OCI-LY7 (cell line): ENCODE results near the gene CREB1. TPM values are rescaled to one million over a fixed set of nuclear protein-coding genes. Genes with fewer than 3 reads are reported as not detected.

ENCODE experiments used
- BruUV-seq: library from RNA; stranded (reverse); fragments of 400-500 nt; replicated peaks from 2 replicates; lab custom pipeline; 2021; lab: Mats Ljungman, UMichigan
- CTCF ChIA-PET: fragments of 300-600 bp; sonication (Branson Sonifier 250); formaldehyde crosslinking; loops from one replicate; lab custom pipeline; 2022; ENCODE audit warnings: antibody characterized with exemption; ENCODE audit not compliant: unreplicated experiment; lab: Charles Lee
- POLR2A ChIA-PET: fragments of 300-600 bp; sonication (Branson Sonifier 250); formaldehyde crosslinking; loops from one replicate; lab custom pipeline; 2022; ENCODE audit warnings: antibody characterized with exemption; lab: Charles Lee
- DNase-seq: peaks from one replicate; pipeline ENCODE4 v3.0.0-alpha.2; 2015; ENCODE audit warnings: low spot score
- H2AFZ ChIP-seq: fragments of 200-600 bp; sonication (generic), shearing (Covaris generic); 2 replicates; pipeline ENCODE4 v1.6.1; 2014; ENCODE audit warnings: mild to moderate bottlenecking, antibody characterized with exemption, low read length, moderate library complexity
- H3K27ac ChIP-seq: fragments of 200-600 bp; sonication (generic); 2 replicates; pipeline ENCODE4 v1.5.1; 2014; ENCODE audit warnings: mixed run types, low read depth, mild to moderate bottlenecking, moderate library complexity, low read length, inconsistent platforms; ENCODE audit not compliant: poor library complexity, severe bottlenecking
- H3K36me3 ChIP-seq: fragments of 200-600 bp; sonication (generic); 2 replicates; pipeline ENCODE4 v1.6.1; 2014; ENCODE audit warnings: mild to moderate bottlenecking, antibody characterized with exemption, low read length, moderate library complexity, mixed read lengths; ENCODE audit not compliant: insufficient read depth
- H3K4me1 ChIP-seq: fragments of 200-600 bp; sonication (generic); 2 replicates; pipeline ENCODE4 v1.5.1; 2014; ENCODE audit warnings: mild to moderate bottlenecking, low read length; ENCODE audit not compliant: insufficient read depth, poor library complexity, severe bottlenecking
- H3K4me2 ChIP-seq: fragments of 200-600 bp; sonication (generic); 2 replicates; pipeline ENCODE4 v1.6.1; 2014; ENCODE audit warnings: mild to moderate bottlenecking, low read length
- H3K4me3 ChIP-seq: fragments of 200-600 bp; sonication (generic); 2 replicates; pipeline ENCODE4 v1.5.1; 2014; ENCODE audit warnings: mild to moderate bottlenecking, low read depth, low read length; ENCODE audit not compliant: poor library complexity, severe bottlenecking
- H3K79me2 ChIP-seq: fragments of 200-600 bp; sonication (generic); 2 replicates; pipeline ENCODE4 v1.6.1; 2016; ENCODE audit warnings: low read depth, mild to moderate bottlenecking, low read length, moderate library complexity, mixed read lengths; ENCODE audit not compliant: insufficient read depth
- H3K9me2 ChIP-seq: fragments of 200-600 bp; sonication (generic); 2 replicates; pipeline ENCODE4 v1.6.1; 2016; ENCODE audit warnings: mild to moderate bottlenecking, low read length, mixed read lengths; ENCODE audit not compliant: insufficient read depth
- H3K9me3 ChIP-seq: fragments of 200-600 bp; sonication (generic); 2 replicates; pipeline ENCODE4 v1.6.1; 2014; ENCODE audit warnings: mild to moderate bottlenecking, mixed run types, low read length, mixed read lengths
- H4K20me1 ChIP-seq: fragments of 200-600 bp; sonication (generic); 2 replicates; pipeline ENCODE4 v1.6.1; 2014; ENCODE audit warnings: mild to moderate bottlenecking, antibody characterized with exemption, low read length, moderate library complexity, mixed read lengths; ENCODE audit not compliant: insufficient read depth
- EZH2phosphoT487 ChIP-seq: fragments of 200-600 bp; sonication (generic); IDR thresholded peaks from 2 replicates; pipeline ENCODE4 v1.6.1; 2018; ENCODE audit warnings: low read depth, borderline replicate concordance, mild to moderate bottlenecking, mixed run types, antibody characterized with exemption, low read length, moderate library complexity, mixed read lengths
- intact Hi-C: fragments of 100-400 bp; cut with micrococcal nuclease; formaldehyde crosslinking; loops from one replicate; pipeline ENCODE4 v1.10.0; 2022; ENCODE audit not compliant: unreplicated experiment
- total RNA-seq, 2 experiments: library from RNA; depleted of rRNA in 1 of 2; stranded (reverse); fragments of >200 nt in 1 of 2; shearing (Covaris generic) in 1 of 2; gene quantifications; 2 replicates each; pipeline ENCODE4 v1.2.3, GENCODE V29; 2014 to 2022
- TF ChIP-seq, protein P1 (sequence below): fragments of 200-600 bp; sonication (generic); conservative IDR thresholded peaks from 2 replicates; pipeline ENCODE4 v1.5.1; 2014; ENCODE audit warnings: mild to moderate bottlenecking, antibody characterized with exemption, low read length, moderate library complexity, mixed read lengths

CREB1 gene
- total RNA-seq, 2 experiments from 2014 or later: 54.3 to 84.9 TPM

DNA sequence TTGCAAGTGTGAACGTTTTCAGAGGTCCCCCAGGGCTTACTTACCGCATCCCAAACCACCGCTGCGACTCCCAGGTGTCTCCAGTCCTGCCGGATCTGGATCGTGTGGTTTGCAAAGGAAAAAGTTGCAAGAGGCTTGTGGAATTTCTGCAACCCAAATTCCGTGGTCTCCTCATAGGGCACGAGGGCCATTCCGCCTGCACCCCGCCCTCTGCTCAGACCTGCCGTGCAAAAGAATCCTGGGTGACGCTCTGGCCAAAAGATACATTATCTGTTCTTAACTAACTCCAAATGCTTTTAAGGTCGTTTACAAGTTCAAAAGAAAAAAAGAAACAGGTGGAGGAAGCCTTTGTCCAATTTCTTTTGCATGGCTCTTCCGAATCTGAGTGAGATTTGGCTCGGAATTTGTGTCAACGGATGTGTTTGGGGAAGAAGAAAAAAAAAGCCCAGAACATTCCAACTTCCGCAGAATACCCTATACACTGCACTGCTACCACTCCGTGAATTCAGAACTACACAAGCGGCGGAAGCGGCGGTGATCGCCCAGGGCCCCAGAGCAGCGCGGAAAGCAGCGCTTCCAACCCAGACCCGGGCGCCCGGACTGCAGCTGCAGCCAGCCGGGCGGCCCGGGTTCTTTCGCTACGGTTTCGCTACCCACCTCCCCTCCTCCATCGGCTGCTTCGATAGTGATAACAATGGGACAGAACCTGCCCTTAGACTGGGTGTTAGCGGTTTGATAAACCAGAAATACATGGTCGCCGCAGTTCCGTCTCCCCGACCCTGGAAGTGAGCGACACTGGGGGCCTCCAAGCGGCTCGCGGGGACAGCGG is 94.6 kb downstream of the CREB1 start:
- ChIA-PET POLR2A (interaction anchor here (0.6 to 2.4 kb wide), 16 partner anchors 9 to 642 kb away, joined by 3 to 11 read pairs (median 4); partner anchors contain the start of genes CCNYL1, CREB1 and PIKFYVE), CTCF (interaction anchor here (0.6 to 2.8 kb wide), 5 partner anchors 16 to 402 kb away, joined by 3 to 9 read pairs (median 4); partner anchors contain the start of gene CCNYL1)
- Histone ChIP-seq H3K9me2 (no peaks in the 10 kb centered on the region), H3K36me3 (peaks cover 38% of the 10 kb centered on the region), H3K4me3 (peak overlapping the region; percentile 83), H4K20me1 (no peaks in the 10 kb centered on the region), H3K27ac (peak overlapping the region; percentile 99), H3K4me2 (peak overlapping the region; percentile 98), H3K4me1 (peaks cover 64% of the 10 kb centered on the region), H3K9me3 (no peaks in the 10 kb centered on the region), H2AFZ (peak overlapping the region; percentile 92), H3K79me2 (peaks cover 40% of the 10 kb centered on the region; the same call in 1 of the 2 replicates)
- peak; percentile 87 for DNase-seq
- intact Hi-C loops: loop anchor here (1.0 to 5.0 kb wide), 7 partner anchors 87 to 641 kb away; partner anchors contain the start of genes CCNYL1, CREB1, FZD5 and PLEKHM3
- TSS peak; percentile 70 for BruUV-seq
- TF ChIP-seq EZH2phosphoT487: no peak

DNA sequence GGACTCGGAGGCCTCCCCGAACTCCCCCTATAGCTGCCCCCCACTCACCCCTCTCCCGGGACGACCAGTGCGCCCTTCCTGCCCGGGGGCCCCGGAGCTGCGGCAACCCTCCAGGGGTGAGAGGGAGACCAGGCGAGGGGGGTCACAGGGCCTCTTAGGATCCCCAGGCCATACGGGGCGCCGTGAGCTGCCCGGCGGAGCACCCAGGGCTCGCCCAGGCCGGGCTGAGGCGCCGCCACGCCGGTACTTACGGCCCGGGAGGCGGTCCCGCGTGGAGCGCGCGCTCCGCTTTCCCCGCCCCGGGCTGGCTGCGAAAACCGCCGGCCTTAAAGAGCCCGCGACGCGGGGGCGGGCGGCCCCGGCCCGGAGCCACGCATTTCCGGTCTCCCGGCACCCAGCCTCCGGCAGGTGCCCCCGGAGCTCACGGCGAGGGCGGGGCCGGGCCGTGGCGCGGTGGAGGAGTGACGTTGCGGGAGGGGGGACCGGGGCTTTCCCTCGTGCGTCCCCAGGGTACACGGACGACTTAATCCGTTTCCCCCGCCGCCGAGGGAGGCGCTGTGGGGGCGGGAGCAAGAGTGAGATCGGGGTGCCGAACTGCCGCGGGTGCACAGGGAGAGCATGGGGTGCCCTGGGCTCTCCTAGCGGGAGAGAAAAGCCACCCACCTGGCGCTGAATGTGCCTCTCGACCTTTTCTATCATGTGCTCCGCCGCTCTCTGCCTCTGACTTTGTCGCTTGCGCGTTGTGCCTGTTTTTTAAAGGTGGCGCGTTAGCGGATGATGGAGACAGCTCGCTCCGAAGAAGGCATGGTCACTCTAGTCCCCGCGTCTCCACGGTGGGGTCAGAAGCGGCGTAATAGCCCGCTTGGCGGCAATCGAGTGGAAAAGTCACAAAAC is 95.5 kb downstream of the CREB1 start, which contains the start of gene METTL21A:
METTL21A (minus strand) TSS at position 381 of the 894 bp plus-strand sequence. CDS start 1,019 bp downstream, outside the sequence.
- H2AFZ ChIP-seq: peak within 1 kb of the TSS; percentile 92
- ChIA-PET CTCF (interaction anchor here (0.6 to 2.8 kb wide), 5 partner anchors 15 to 401 kb away, joined by 3 to 9 read pairs (median 4); partner anchors contain the start of gene CCNYL1), POLR2A (interaction anchor here (0.5 to 2.4 kb wide), 21 partner anchors 8 to 641 kb away, joined by 3 to 11 read pairs (median 3); partner anchors contain the start of genes CCNYL1, CREB1, PIKFYVE and PLEKHM3)
- H3K27ac ChIP-seq: peak within 1 kb of the TSS; percentile 99
- no peak for TF ChIP-seq EZH2phosphoT487
- TF ChIP-seq, protein P1, sequence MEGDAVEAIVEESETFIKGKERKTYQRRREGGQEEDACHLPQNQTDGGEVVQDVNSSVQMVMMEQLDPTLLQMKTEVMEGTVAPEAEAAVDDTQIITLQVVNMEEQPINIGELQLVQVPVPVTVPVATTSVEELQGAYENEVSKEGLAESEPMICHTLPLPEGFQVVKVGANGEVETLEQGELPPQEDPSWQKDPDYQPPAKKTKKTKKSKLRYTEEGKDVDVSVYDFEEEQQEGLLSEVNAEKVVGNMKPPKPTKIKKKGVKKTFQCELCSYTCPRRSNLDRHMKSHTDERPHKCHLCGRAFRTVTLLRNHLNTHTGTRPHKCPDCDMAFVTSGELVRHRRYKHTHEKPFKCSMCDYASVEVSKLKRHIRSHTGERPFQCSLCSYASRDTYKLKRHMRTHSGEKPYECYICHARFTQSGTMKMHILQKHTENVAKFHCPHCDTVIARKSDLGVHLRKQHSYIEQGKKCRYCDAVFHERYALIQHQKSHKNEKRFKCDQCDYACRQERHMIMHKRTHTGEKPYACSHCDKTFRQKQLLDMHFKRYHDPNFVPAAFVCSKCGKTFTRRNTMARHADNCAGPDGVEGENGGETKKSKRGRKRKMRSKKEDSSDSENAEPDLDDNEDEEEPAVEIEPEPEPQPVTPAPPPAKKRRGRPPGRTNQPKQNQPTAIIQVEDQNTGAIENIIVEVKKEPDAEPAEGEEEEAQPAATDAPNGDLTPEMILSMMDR: peak; percentile 54
- H3K9me2 ChIP-seq: no peaks in the 10 kb centered on the region
- DNase-seq: peak; percentile 94
- intact Hi-C loops: loop anchor here (1.0 to 5.0 kb wide), 6 partner anchors 86 to 447 kb away; partner anchors contain the start of genes CCNYL1, CREB1, FZD5 and PLEKHM3
- H3K4me2 ChIP-seq: peak within 1 kb of the TSS; percentile 98
- peaks cover 64% of the 10 kb centered on the region for H3K4me1 ChIP-seq
- BruUV-seq: TSS peak; percentile 82
- H3K9me3 ChIP-seq: no peaks in the 10 kb centered on the region
- no peaks in the 10 kb centered on the region for H4K20me1 ChIP-seq
- peaks cover 33% of the 10 kb centered on the region for H3K36me3 ChIP-seq
- peaks cover 35% of the 10 kb centered on the region; the same call in 1 of the 2 replicates for H3K79me2 ChIP-seq
- H3K4me3 ChIP-seq: peak within 1 kb of the TSS; percentile 83
